Measurements from ENCODE around the gene CCDC85A. TPM values are rescaled to one million over a fixed set of nuclear protein-coding genes. Genes with fewer than 3 reads are reported as not detected.

The CCDC85A gene
- total RNA-seq, 1 donor from 2014 or later: 0.70 TPM

GRCh38 chr2:56182420-56182819, 1.4 kb upstream of the CCDC85A start:
- no peak for TF ChIP-seq CTCF (IDR thresholded peaks at IDR 0.05)
- Mint-ChIP-seq H3K27me3 (ENCODE audit: low read depth) (peaks cover 56% of the 10 kb centered on the region), H3K9me3 (ENCODE audit: low read depth) (no peaks in the 10 kb centered on the region), H3K4me3 (ENCODE audit: unreplicated experiment) (no peak overlapping the region), H3K4me1 (ENCODE audit: low read depth) (peaks cover 14% of the 10 kb centered on the region), H3K27ac (ENCODE audit: unreplicated experiment) (no peak overlapping the region), H3K36me3 (ENCODE audit: low read depth) (no peaks in the 10 kb centered on the region)
- DNase-seq (ENCODE audit: low spot score): no peak

GRCh38 chr2:56184500-56185011, 766 bp downstream of the CCDC85A start:
- no peak for TF ChIP-seq CTCF (IDR thresholded peaks at IDR 0.05)
- Mint-ChIP-seq H3K27ac (ENCODE audit: unreplicated experiment) (no peak overlapping the region), H3K36me3 (ENCODE audit: low read depth) (no peaks in the 10 kb centered on the region), H3K9me3 (ENCODE audit: low read depth) (no peaks in the 10 kb centered on the region), H3K4me1 (ENCODE audit: low read depth) (peaks cover 14% of the 10 kb centered on the region), H3K4me3 (ENCODE audit: unreplicated experiment) (peak overlapping the region; percentile 75), H3K27me3 (ENCODE audit: low read depth) (peaks cover 55% of the 10 kb centered on the region)
- DNase-seq (ENCODE audit: low spot score): peak; percentile 81

- Mint-ChIP-seq H3K4me3 (ENCODE audit: unreplicated experiment) (peak overlapping the region; percentile 75), H3K27ac (ENCODE audit: unreplicated experiment) (no peak overlapping the region), H3K4me1 (ENCODE audit: low read depth) (peaks cover 14% of the 10 kb centered on the region), H3K36me3 (ENCODE audit: low read depth) (no peaks in the 10 kb centered on the region), H3K9me3 (ENCODE audit: low read depth) (no peaks in the 10 kb centered on the region), H3K27me3 (ENCODE audit: low read depth) (peaks cover 55% of the 10 kb centered on the region)
- DNase-seq (ENCODE audit: low spot score): no peak
- no peak for TF ChIP-seq CTCF (IDR thresholded peaks at IDR 0.05)
Observed at GRCh38 chr2:56185101-56185581, 1.4 kb downstream of the CCDC85A start.

- no peak for DNase-seq (ENCODE audit: low spot score)
- no peak overlapping the region for H3K27ac Mint-ChIP-seq (ENCODE audit: unreplicated experiment)
- peaks cover 58% of the 10 kb centered on the region for H3K27me3 Mint-ChIP-seq (ENCODE audit: low read depth)
- no peaks in the 10 kb centered on the region for H3K9me3 Mint-ChIP-seq (ENCODE audit: low read depth)
- peak overlapping the region; percentile 75 for H3K4me3 Mint-ChIP-seq (ENCODE audit: unreplicated experiment)
- peaks cover 14% of the 10 kb centered on the region for H3K4me1 Mint-ChIP-seq (ENCODE audit: low read depth)
- TF ChIP-seq CTCF (IDR thresholded peaks at IDR 0.05): peak; percentile 44
- H3K36me3 Mint-ChIP-seq (ENCODE audit: low read depth): no peaks in the 10 kb centered on the region
Observed at GRCh38 chr2:56185582-56186046, 1.8 kb downstream of the CCDC85A start.

GRCh38 chr2:56191617-56192016, 7.8 kb downstream of the CCDC85A start:
- Mint-ChIP-seq H3K9me3 (ENCODE audit: low read depth) (no peaks in the 10 kb centered on the region), H3K27ac (ENCODE audit: unreplicated experiment) (no peak overlapping the region), H3K4me3 (ENCODE audit: unreplicated experiment) (no peak overlapping the region), H3K27me3 (ENCODE audit: low read depth) (peaks cover 38% of the 10 kb centered on the region), H3K4me1 (ENCODE audit: low read depth) (no peaks in the 10 kb centered on the region), H3K36me3 (ENCODE audit: low read depth) (no peaks in the 10 kb centered on the region)
- peak; percentile 76 for TF ChIP-seq CTCF (IDR thresholded peaks at IDR 0.05)
- no peak for DNase-seq (ENCODE audit: low spot score)

All from chondrocyte (in vitro differentiated cells).